Bone marrow (tissue), 2 donors: Measurements from ENCODE around the gene RNASEH2A.

Experiments
- DNase-seq, 2 donors: peaks; one replicate each; lab custom pipeline; 2025; lab: John Stamatoyannopoulos, UW

Gene RNASEH2A

DNA sequence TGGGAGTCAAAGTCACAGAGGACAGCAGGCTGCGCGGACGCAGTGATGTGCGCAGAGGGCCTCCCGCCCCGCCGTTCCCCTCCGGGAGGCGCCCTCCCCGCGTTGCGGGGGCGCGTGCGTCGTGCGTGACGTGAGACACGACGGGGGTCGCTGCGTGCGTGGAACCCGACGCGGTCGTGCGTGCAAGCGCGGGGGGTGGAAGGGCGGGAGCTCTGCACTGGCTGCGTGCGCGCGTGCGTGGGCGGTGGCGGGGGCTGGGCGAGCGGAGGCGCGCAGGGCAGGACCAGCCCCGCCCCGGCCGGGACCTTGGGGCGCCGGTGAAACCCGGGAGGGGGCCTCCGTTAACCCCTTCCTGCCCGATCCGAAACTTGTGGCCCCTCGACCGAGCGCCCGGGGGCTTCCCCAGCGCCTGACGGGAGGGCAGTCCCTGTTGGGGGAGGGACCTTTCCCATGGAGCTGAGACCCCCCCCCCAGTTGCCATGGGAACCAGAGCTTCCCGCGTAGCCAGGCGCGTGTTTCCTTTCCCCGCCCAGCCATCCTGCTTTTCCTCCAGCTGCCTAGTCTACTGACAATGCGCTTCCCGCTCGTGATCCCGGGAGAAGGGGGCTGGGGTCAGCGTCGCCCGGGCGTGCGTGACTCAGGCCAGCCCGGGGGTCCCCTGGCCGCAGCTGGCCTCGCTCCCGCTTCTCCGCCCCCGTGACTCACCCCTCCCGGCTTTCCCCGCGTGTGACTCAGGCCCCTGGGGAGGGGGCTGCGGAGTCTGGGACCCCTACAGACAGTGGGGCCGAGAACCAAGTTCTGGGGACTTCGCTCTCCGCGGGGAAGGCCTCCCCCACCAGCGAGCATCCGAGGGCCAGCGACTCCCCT lies 23.7 kb upstream of the RNASEH2A start:
- peak; percentile 52 to 81 for DNase-seq

DNA sequence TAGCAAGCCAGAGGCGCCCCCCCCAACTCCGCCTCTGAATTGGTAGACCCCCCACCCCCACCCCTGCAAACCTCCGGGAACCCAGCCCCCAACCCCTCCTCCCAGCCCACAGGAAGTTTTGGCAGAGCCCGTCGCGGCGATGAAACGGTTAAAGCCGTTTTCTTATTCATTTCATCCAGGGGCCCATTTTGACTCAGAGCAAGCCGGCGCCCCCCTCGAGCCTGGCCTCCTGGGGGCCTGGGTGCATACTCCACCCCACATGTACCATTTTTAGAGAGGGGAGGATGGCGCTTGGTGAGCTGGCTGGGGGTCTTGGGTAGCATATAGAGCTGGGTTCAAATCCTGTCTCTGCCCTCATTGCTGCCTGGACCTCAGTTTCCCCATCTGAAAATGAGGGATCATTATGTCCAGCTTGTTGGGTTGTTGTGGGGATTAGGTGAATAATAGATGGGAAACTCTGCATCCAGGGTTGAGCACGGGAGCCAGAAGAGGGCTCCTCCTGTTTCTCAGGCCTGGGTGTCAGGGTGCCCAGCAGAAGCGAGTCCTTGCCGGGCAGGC lies 23.0 kb upstream of the RNASEH2A start:
- DNase-seq: no peak

DNA sequence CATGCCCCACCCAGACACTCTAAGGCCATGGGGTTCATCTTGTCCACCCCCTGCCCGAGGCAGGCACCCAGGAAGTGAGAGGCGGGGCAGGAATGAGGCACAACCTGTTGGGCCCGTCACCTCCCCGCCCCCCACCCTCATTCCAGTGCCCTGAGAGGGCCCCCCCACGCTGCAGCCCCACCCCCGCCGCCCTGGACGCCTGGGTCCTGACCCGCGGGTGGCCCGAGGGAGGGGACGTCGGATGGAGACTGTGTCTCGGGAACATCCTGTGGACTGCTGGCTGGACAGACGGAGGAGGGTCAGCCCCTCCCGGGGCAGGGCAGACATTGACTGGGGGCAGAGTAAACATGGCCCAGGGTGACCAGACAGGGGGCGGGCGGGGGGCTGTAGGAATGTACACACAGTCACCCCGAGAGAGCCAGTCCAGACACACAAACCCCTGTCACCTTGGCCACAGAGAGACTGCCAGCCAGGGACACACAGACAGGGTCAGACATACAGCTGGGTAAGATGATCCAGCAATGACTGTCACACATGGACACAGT lies 22.5 kb upstream of the RNASEH2A start:
- DNase-seq: no peak

DNA sequence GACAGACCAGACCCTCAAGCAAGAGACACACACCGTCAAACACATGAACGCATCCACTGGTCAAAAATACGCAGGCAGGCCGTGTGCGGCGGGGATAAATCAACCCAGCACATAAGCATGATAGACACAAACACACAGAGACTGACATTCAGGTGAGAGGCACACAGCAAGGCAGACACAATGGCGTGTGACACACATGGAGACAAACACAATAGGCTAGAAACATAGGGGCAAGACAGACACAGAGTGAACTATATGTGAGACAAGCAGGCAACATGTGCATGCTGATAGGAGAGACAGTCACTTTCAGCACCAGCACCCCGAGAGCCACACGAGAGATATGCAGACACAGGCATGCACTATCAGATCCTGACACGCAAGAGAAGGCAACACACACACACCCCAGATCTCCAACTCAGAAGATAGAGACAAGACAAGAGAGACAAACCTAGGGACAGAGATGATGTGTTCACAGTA lies 22.0 kb upstream of the RNASEH2A start:
- DNase-seq: no peak

DNA sequence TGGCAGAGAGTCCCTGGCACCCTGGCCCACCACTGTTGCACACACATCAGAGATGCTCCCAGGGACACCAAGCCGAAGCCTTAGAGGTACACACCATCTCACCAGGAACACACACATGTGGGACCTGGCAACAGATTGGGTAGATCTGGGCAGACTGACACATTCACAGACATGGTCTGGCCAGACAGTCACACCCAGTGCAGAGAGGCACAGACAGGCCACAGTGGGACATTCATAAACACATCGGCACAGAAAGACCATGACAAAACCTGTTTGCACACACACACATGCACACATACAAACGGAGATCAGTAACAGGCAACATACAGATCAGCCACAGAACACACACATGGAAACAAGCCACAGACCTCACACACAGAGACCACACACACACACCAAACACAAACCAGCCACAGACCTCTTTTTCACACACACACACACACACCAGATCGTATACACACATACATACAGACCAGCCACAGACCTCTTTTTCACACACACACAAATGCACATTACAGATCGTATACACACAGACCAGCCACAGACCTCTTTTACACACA lies 21.4 kb upstream of the RNASEH2A start:
- DNase-seq: no peak

DNA sequence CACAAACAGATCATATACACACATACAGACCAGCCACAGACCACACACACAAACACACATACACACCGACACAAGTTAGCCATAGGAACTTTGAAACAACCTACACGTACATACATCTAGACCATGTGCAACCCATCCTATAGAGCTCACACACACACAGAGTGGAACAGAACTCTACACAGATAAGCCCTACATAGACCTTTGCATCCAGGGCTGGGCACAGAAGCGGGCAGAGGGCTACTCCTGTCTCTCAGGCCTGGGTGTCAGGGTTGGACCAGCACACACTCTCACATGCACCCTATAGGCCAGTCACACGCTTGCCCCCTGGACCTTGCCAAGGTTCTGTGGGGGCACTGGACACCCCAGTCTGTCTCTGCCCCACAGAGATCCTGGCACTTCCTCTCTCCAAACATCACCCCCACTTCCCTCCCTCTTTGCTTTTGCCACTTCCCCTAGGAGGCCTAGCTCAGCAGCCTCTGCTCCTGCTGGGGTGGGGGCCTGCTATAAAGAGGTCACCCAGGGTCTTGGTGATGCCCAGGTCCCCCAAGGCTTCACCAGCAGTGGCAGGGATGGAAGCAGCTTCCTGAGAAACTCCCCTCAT lies 20.9 kb upstream of the RNASEH2A start:
- DNase-seq: peak; percentile 44 to 59

DNA sequence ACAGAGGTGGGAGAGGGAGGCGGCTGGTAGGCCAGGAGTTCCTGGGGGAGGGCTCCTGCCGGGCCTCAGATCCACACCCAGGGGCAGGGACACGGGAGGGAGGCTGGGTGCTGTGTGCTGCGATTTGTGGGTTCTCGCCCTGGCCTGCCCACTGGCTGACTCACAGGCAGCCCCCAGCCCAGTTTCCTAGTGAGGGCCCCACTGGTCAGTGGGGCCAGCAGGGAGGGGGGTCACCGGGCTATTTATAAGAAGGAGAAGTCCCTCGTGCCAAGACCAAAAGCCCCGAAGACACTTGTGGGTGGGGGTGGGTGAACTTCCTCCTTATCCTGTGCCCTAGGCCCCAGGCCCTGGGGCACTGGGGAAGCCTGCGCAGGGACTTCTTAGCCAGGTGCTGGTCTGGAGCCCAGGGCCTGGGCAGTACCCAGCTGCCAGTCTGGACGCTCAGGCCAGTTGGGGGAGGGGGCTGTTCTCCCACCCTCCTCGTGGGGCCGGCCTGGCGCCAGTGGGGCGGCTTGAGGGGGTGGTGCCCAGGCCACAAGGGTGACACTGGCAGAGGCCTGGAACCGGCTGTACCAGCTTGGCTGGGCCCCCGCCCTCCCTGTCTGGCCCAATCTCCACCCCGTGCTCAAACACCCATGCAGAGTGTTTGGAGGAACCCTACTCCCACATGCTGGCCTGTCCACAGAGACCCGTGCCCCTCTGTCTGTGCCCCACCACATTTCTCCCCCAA lies 20.1 kb upstream of the RNASEH2A start:
- peak; percentile 53 to 59 for DNase-seq

DNA sequence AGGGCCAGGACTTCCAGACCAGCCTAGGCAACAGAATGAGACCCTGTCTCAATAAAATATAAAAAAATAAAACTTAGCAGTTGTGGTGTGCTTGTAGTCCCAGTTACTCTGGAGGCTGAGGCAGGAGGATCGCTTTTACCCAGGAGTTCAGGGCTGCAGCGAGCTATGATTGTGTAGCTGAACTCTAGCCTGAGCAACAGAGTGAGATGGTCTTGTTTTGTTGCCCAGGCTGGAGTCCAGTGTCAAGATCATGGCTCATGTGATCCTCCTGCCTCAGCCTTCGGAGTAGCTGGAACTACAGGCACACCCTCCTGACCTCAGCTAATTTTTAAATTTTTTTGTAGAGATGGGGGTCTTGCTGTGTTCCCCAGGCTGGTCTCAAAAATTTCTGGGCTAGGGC lies 19.4 kb upstream of the RNASEH2A start:
- no peak for DNase-seq

DNA sequence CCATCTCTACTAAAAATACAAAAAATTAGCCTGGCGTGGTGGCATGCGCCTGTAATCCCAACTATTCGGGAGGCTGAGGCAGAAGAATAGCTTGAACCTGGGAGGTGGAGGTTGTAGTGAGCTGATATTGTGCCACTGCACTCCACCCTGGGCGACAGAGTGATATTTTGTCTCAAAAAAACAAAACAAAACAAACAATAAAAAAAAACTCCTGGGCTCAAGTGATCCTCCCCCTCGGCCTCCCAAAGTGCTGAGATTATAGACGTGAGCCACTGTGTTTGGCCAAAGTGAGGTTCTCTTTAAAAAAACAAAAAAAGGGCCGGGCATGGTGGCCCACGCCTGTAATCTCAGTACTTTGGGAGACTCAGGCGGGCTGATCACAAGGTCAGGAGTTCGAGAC lies 18.9 kb upstream of the RNASEH2A start:
- no peak for DNase-seq

DNA sequence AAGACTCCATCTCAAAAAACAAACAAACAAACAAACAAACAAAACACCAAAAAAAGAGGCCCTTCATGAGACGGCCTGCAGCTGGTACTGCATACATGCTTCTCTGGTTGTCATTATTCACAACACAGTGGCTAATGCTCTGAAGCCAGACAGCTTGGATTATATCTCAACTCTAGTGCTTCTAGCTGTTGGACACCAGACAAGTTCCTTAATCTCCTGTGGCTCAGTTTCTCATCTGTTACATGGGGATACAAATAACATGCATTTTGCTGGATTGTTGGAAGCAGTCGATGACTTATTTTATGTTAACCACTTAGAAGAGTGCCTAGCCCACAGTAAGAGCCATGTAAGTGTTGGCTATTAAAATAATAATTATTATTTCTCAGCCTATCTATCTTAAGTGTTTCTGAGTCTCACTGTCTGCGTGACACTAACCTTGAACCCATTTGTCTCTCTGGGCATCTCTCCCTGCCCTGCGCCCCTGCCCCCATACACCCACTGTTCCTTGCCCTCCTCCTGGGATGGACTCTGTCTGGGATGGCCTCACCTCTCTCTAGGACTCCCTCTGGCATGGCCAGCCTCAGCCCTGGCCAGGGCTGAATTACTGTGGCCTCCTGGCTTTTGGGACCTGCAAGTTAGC lies 18.2 kb upstream of the RNASEH2A start:
- no peak for DNase-seq

DNA sequence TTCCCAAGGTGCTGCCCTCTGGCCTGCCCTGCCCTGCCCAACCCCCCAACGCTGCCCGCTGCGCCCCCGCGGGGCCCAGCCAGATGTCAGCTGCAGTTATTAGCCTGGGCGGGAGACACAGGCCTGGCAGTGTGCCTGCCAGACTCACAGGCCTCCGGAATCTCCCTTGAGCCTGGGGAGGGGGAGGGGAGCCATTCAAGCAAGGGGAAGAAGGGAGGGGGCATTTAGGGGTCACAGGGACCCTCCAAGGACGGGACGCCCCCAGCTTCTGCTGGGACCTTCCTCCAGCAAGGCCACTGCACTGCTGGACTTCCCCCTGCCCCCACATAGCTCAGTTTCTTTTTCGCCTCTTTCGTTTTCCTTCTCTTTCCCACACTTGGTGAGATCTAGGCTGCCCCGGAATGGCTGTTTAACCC lies 17.7 kb upstream of the RNASEH2A start:
- DNase-seq: peak; percentile 27 to 33

DNA sequence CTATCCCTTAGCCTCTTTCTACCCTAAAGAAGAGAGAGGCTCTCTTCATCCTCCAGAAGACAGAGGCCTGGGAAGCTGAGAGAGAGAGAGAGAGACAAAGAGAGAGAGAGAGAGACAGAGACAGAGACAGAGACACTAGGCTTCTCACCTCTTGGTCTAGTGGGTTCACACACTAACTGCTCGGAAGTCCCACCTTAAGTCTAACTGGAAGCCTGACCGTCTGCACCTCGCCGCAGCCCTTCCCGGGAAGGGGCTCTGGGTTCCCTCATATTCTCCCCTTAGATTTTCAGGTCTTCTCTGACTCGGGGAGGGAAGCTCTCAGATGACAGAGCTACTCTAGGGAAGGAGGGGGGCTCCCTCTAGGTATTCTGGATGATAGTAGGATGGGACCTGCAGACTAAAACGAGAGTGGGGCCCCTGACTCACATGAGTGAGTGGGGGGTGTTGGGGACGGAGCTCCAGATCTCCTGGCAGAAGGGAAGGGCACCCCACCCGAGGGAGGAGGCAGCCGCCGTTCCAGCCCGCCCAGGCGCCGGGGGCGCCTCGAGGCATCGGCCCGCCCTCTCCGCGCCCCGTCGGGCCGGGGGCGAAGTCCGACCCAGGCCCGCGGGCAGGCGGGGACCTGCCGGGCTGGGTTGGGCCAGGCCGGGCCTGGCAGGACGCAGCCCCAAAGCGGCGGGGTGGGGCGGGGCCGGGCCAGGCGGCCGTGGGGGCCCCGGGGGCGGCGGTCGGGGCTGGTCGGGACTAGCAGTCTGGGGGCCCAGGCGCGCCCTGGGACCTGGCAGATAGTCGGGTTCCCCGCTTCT lies 17.1 kb upstream of the RNASEH2A start:
- no peak for DNase-seq

DNA sequence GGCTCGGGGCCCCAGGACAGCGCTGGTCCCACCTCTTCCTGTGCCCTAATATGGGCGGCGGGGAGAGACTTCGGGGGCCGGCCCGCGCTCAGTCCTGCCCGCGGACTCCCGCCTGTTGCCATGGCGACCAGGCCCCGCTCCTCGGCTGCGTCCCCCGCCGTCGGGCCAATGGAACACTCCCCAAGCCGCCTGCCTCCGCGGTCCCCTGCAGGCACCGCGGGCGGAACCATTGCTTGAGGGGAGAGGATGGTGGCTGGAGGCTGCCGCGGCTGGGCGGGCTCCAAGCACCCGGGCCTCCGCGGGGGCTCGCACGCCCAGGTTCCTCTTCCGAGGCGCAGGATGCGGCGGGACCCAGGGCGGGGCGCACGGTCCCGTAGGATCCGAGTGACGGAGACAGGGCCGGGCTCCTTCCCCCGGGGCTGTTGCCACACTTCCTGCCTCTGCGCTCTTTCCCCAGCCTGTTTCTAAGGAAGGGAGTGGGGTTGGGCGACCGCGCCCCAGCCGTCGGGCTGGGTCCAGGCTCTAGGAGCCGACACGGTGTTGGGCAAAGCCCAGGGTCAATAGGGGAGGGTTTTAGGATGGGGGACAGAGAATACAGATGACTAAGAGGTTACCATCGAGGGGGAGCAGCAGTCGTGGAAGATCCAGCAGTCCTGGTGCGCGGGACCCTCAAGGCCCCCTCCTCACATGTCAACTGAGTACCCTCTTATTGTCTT lies 16.3 kb upstream of the RNASEH2A start:
- peak; percentile 89 to 93 for DNase-seq

DNA sequence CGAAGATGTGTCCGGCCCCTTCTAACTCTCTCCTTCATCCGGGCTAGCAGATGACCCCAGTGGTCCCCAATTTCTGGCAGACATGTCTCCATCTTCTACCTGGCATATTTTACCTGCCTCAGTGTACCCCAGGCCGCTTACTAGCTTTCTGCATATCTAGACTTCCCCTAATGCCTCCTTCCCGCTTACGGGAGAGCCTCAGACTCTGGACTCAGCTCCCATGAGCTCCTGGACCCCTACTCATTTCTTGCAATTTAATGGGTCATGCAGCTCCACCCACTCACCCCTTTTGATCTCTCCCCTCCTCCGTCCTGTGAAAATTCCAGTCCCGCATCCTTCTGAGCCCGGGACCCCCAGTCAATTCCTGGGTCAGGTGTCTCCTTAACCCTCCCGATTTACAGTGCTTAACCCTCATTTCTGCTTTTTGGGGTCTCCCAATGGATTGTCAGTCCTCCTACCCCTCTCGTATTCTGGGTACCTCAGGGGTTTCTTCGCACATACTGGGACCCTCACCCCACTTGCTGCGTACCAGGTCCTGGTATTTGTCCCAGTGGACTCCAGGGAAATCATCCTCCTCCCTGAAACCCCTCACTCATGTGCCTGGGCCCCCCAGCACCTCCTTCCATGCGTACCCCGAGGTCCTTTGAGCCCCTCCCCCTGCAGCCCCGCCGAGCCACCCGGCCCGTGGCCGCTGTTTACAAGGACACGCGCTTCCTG lies 15.6 kb upstream of the RNASEH2A start:
- DNase-seq: no peak

DNA sequence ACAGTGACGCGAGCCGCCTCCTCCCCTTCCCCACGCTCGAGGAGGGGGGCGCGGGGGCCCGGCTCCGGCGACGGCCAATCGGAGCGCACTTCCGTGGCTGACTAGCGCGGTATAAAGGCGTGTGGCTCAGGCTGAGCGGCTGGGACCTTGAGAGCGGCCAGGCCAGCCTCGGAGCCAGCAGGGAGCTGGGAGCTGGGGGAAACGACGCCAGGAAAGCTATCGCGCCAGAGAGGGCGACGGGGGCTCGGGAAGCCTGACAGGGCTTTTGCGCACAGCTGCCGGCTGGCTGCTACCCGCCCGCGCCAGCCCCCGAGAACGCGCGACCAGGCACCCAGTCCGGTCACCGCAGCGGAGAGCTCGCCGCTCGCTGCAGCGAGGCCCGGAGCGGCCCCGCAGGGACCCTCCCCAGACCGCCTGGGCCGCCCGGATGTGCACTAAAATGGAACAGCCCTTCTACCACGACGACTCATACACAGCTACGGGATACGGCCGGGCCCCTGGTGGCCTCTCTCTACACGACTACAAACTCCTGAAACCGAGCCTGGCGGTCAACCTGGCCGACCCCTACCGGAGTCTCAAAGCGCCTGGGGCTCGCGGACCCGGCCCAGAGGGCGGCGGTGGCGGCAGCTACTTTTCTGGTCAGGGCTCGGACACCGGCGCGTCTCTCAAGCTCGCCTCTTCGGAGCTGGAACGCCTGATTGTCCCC lies 14.9 kb upstream of the RNASEH2A start, which contains the start of gene JUNB:
TSS of gene JUNB (plus strand) at position 142 of the 706 bp plus-strand sequence. CDS start at position 428, 286 bp downstream.
- DNase-seq: peak; percentile 89 to 93

DNA sequence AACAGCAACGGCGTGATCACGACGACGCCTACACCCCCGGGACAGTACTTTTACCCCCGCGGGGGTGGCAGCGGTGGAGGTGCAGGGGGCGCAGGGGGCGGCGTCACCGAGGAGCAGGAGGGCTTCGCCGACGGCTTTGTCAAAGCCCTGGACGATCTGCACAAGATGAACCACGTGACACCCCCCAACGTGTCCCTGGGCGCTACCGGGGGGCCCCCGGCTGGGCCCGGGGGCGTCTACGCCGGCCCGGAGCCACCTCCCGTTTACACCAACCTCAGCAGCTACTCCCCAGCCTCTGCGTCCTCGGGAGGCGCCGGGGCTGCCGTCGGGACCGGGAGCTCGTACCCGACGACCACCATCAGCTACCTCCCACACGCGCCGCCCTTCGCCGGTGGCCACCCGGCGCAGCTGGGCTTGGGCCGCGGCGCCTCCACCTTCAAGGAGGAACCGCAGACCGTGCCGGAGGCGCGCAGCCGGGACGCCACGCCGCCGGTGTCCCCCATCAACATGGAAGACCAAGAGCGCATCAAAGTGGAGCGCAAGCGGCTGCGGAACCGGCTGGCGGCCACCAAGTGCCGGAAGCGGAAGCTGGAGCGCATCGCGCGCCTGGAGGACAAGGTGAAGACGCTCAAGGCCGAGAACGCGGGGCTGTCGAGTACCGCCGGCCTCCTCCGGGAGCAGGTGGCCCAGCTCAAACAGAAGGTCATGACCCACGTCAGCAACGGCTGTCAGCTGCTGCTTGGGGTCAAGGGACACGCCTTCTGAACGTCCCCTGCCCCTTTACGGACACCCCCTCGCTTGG lies 14.1 kb upstream of the RNASEH2A start:
- peak; percentile 47 to 84 for DNase-seq

DNA sequence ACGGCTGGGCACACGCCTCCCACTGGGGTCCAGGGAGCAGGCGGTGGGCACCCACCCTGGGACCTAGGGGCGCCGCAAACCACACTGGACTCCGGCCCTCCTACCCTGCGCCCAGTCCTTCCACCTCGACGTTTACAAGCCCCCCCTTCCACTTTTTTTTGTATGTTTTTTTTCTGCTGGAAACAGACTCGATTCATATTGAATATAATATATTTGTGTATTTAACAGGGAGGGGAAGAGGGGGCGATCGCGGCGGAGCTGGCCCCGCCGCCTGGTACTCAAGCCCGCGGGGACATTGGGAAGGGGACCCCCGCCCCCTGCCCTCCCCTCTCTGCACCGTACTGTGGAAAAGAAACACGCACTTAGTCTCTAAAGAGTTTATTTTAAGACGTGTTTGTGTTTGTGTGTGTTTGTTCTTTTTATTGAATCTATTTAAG lies 13.5 kb upstream of the RNASEH2A start:
- peak in 1 of 2 donors; percentile 16 for DNase-seq
